Astrocyte (in vitro differentiated cells and primary cell): Measurements from ENCODE around the gene TMED10. TPM values are rescaled to one million over a fixed set of nuclear protein-coding genes. Genes with fewer than 3 reads are reported as not detected.
A peak's percentile ranks its signal among the peaks of the same experiment; 100 is the strongest.

Source experiments
- DNase-seq: peaks from one replicate; pipeline ENCODE4 v3.0.0-alpha.2; 2010; ENCODE audit warnings: low read depth
- FAIRE-seq: peaks from 2 replicates; lab custom pipeline; 2011; peaks lifted over from hg19 to GRCh38; lab: Jason Lieb, UNC
- H2AFZ ChIP-seq: 2 replicates; pipeline ENCODE4 v1.6.0; 2012; ENCODE audit warnings: low read depth, low read length, inconsistent platforms
- H3K27ac ChIP-seq: 2 replicates; pipeline ENCODE4 v1.5.1; 2011; ENCODE audit warnings: low read depth, low read length, inconsistent platforms
- H3K27me3 ChIP-seq: 2 replicates; pipeline ENCODE4 v1.6.0; 2011; ENCODE audit warnings: low read length, inconsistent platforms; ENCODE audit not compliant: insufficient read depth
- H3K36me3 ChIP-seq: 2 replicates; pipeline ENCODE4 v1.5.1; 2011; ENCODE audit warnings: low read length, inconsistent platforms; ENCODE audit not compliant: insufficient read depth
- H3K4me1 ChIP-seq: 2 replicates; pipeline ENCODE4 v1.5.1; 2011; ENCODE audit warnings: low read length, inconsistent platforms; ENCODE audit not compliant: insufficient read depth
- H3K4me2 ChIP-seq: 2 replicates; pipeline ENCODE4 v1.6.0; 2012; ENCODE audit warnings: low read length, inconsistent platforms
- H3K4me3 ChIP-seq: 2 replicates; pipeline ENCODE4 v1.5.1; 2011; ENCODE audit warnings: low read depth, mild to moderate bottlenecking, low read length, inconsistent platforms; ENCODE audit not compliant: insufficient read depth
- H3K79me2 ChIP-seq: 2 replicates; pipeline ENCODE4 v1.6.0; 2012; ENCODE audit warnings: mild to moderate bottlenecking, low read length, inconsistent platforms; ENCODE audit not compliant: insufficient read depth
- H3K9ac ChIP-seq: 2 replicates; pipeline ENCODE4 v1.6.0; 2012; ENCODE audit warnings: mild to moderate bottlenecking, low read length, inconsistent platforms
- H3K9me3 ChIP-seq: 2 replicates; pipeline ENCODE4 v1.5.1; 2012; ENCODE audit warnings: low read depth, mild to moderate bottlenecking, low read length, inconsistent platforms; ENCODE audit not compliant: insufficient read depth
- H4K20me1 ChIP-seq: 2 replicates; pipeline ENCODE4 v1.6.0; 2012; ENCODE audit warnings: low read length, inconsistent platforms; ENCODE audit not compliant: insufficient read depth
- H3K27ac Mint-ChIP-seq: one replicate; pipeline ENCODE4 v1.8.0; 2021; ENCODE audit warnings: mild to moderate bottlenecking, mixed read lengths; ENCODE audit not compliant: unreplicated experiment
- H3K27me3 Mint-ChIP-seq: one replicate; pipeline ENCODE4 v1.8.0; 2021; ENCODE audit warnings: low read depth, mixed read lengths; ENCODE audit not compliant: unreplicated experiment
- H3K36me3 Mint-ChIP-seq: one replicate; pipeline ENCODE4 v1.8.0; 2021; ENCODE audit warnings: low read depth, mixed read lengths; ENCODE audit not compliant: unreplicated experiment
- H3K4me1 Mint-ChIP-seq: one replicate; pipeline ENCODE4 v1.8.0; 2021; ENCODE audit warnings: low read depth, mixed read lengths; ENCODE audit not compliant: unreplicated experiment
- H3K4me3 Mint-ChIP-seq: one replicate; pipeline ENCODE4 v1.8.0; 2021; ENCODE audit warnings: mild to moderate bottlenecking, moderate library complexity, mixed read lengths; ENCODE audit not compliant: unreplicated experiment
- H3K9me3 Mint-ChIP-seq: one replicate; pipeline ENCODE4 v1.8.0; 2021; ENCODE audit warnings: mild to moderate bottlenecking, mixed read lengths; ENCODE audit not compliant: unreplicated experiment
- CTCF ChIP-seq: IDR thresholded peaks from 2 replicates; pipeline ENCODE4 v1.5.1; 2011; ENCODE audit warnings: low read depth, mild to moderate bottlenecking, inconsistent platforms, low read length, moderate library complexity; ENCODE audit not compliant: insufficient read depth
- EZH2 ChIP-seq: IDR thresholded peaks from 2 replicates; pipeline ENCODE4 v1.6.1; 2012; ENCODE audit warnings: mild to moderate bottlenecking, low read length, inconsistent platforms; ENCODE audit not compliant: insufficient read depth
- total RNA-seq: library from RNA; stranded (reverse); gene quantifications from 2 replicates; pipeline ENCODE4 v1.2.1, GENCODE V29; 2021

TMED10 gene
- total RNA-seq, 1 donor from 2014 or later = 331 TPM

DNA sequence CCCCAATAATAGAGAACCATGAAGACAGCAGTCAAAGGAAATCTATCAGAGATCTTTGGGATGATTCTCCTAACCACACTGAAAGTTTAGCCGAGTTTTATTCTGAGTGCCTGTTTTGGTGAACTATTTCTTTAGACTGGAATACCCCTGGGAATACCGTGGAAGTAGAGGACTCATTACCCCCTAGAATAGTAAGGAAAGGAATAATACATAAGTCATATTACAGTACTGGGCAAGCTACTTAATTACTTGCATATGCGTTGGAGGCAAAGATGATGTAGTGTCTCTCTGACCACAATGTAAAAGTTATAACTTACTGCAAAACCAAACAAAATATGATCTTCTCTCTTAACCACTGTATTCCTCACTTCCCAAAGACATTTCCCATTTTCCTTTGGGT, 81.5 kb downstream of the TMED10 start:
- peaks cover 2% of the 10 kb centered on the region for H3K4me1 Mint-ChIP-seq
- DNase-seq (no peak), FAIRE-seq (no peak)
- H3K9me3 Mint-ChIP-seq = peaks cover 1% of the 10 kb centered on the region
- H3K27ac ChIP-seq = no peak overlapping the region
- H2AFZ ChIP-seq = no peak overlapping the region
- no peaks in the 10 kb centered on the region for H3K27me3 ChIP-seq
- no peak overlapping the region for H3K4me2 ChIP-seq
- no peak overlapping the region for H3K9ac ChIP-seq
- H3K4me3 Mint-ChIP-seq = no peak overlapping the region
- TF ChIP-seq EZH2 (no peak), CTCF (no peak)
- H3K79me2 ChIP-seq = no peaks in the 10 kb centered on the region
- H3K36me3 ChIP-seq = peaks cover 20% of the 10 kb centered on the region
- H4K20me1 ChIP-seq = peaks cover 4% of the 10 kb centered on the region
- H3K4me1 ChIP-seq = no peaks in the 10 kb centered on the region
- no peaks in the 10 kb centered on the region for H3K27me3 Mint-ChIP-seq
- no peak overlapping the region for H3K4me3 ChIP-seq
- H3K36me3 Mint-ChIP-seq = peaks cover 19% of the 10 kb centered on the region
- H3K9me3 ChIP-seq = no peaks in the 10 kb centered on the region
- no peak overlapping the region for H3K27ac Mint-ChIP-seq

DNA sequence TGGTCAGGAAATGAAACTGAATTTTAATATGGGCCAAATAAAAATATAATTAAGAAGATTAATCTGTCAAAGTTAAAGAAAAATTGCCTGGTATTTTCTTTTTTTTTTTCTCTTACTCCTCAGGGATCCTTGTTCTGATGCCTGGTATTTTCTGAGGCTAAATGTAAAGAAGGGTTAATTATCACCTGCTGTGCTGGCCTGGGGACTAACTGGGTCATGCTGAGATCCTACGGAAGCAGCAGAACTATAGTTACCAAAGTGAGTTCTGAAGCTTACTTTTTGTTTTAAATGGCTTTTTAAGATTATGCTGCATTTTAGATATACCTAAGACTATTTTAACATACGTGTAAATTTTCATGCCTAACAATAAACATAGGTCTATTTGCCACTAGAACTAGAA, 83.7 kb downstream of the TMED10 start:
- H3K4me1 ChIP-seq = no peaks in the 10 kb centered on the region
- no peak overlapping the region for H3K27ac Mint-ChIP-seq
- TF ChIP-seq CTCF (no peak), EZH2 (no peak)
- H3K9me3 Mint-ChIP-seq = no peaks in the 10 kb centered on the region
- H3K9me3 ChIP-seq = no peaks in the 10 kb centered on the region
- H4K20me1 ChIP-seq = peaks cover under 1% of the 10 kb centered on the region
- no peak overlapping the region for H3K9ac ChIP-seq
- H3K4me3 Mint-ChIP-seq = no peak overlapping the region
- H3K4me2 ChIP-seq = no peak overlapping the region
- H3K27ac ChIP-seq = no peak overlapping the region
- H2AFZ ChIP-seq = no peak overlapping the region
- peaks cover 16% of the 10 kb centered on the region for H3K36me3 ChIP-seq
- H3K27me3 ChIP-seq = no peaks in the 10 kb centered on the region
- FAIRE-seq = no peak
- no peaks in the 10 kb centered on the region for H3K4me1 Mint-ChIP-seq
- H3K4me3 ChIP-seq = no peak overlapping the region
- peaks cover 10% of the 10 kb centered on the region for H3K36me3 Mint-ChIP-seq
- no peak for DNase-seq
- no peaks in the 10 kb centered on the region for H3K79me2 ChIP-seq
- H3K27me3 Mint-ChIP-seq = no peaks in the 10 kb centered on the region

DNA sequence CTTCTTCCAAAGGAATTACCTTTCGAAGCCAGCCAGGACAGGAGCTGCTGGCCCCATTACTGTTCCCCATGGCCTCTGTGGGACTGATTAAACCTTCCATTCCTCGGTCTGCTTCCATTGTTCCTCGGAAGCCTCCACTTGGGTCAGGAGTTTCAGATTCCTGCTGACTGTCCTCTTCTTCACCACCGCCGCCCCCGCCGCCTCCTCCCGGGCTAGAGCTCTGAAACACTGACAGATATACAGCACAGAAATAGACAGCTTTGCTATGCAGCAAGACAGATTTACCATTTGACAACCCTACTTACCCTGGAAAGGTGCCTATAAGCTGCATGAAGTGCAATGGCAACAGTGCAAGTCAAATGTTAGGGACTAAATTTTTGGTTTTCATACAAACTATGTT, 85.2 kb downstream of the TMED10 start:
- Histone ChIP-seq H3K79me2 (no peaks in the 10 kb centered on the region), H3K27me3 (no peaks in the 10 kb centered on the region), H2AFZ (no peak overlapping the region), H4K20me1 (no peaks in the 10 kb centered on the region), H3K9me3 (no peaks in the 10 kb centered on the region), H3K4me2 (no peak overlapping the region), H3K4me3 (no peak overlapping the region), H3K36me3 (peaks cover 23% of the 10 kb centered on the region), H3K27ac (no peak overlapping the region), H3K9ac (no peak overlapping the region), H3K4me1 (no peaks in the 10 kb centered on the region)
- Mint-ChIP-seq H3K27ac (no peak overlapping the region), H3K27me3 (no peaks in the 10 kb centered on the region), H3K4me1 (no peaks in the 10 kb centered on the region), H3K36me3 (peaks cover 13% of the 10 kb centered on the region), H3K9me3 (no peaks in the 10 kb centered on the region), H3K4me3 (peak overlapping the region; percentile 7)
- DNase-seq (no peak), FAIRE-seq (no peak)
- TF ChIP-seq CTCF (no peak), EZH2 (no peak)
